Keratinocyte (primary cell): ENCODE data around the gene MAOA. TPM values are rescaled to one million over a fixed set of nuclear protein-coding genes. Genes with fewer than 3 reads are reported as not detected.

Experiments
- DNase-seq: peaks from one replicate; pipeline ENCODE4 v3.0.0-alpha.2; 2011; ENCODE audit warnings: low read depth, missing footprints, low spot score
- FAIRE-seq: peaks from 2 replicates; lab custom pipeline; 2011; peaks lifted over from hg19 to GRCh38; lab: Jason Lieb, UNC
- H2AFZ ChIP-seq: 2 replicates; pipeline ENCODE4 v1.6.0; 2012; ENCODE audit warnings: low read length, control low read depth, inconsistent platforms; ENCODE audit not compliant: control insufficient read depth
- H3K27ac ChIP-seq: 2 replicates; pipeline ENCODE4 v1.5.1; 2011; ENCODE audit warnings: low read length; ENCODE audit not compliant: control insufficient read depth, insufficient read depth
- H3K27me3 ChIP-seq: 3 replicates; pipeline ENCODE4 v1.6.0; 2011; ENCODE audit warnings: low read length; ENCODE audit not compliant: control insufficient read depth, insufficient read depth; ENCODE audit errors: extremely low read depth
- H3K36me3 ChIP-seq, 2 experiments: 2 replicates in 1 of 2; 3 replicates in 1 of 2; pipeline ENCODE4 v1.5.1; 2011; ENCODE audit warnings: low read length in 2 of 2, mild to moderate bottlenecking in 1 of 2; ENCODE audit not compliant: control insufficient read depth in 2 of 2, insufficient read depth in 2 of 2; ENCODE audit errors: extremely low read depth in 1 of 2
- H3K4me1 ChIP-seq: 3 replicates; pipeline ENCODE4 v1.5.1; 2011; ENCODE audit warnings: low read length; ENCODE audit not compliant: control insufficient read depth, insufficient read depth; ENCODE audit errors: extremely low read depth
- H3K4me2 ChIP-seq: 3 replicates; pipeline ENCODE4 v1.6.0; 2011; ENCODE audit warnings: low read depth, low read length; ENCODE audit not compliant: control insufficient read depth, insufficient read depth; ENCODE audit errors: extremely low read depth
- H3K4me3 ChIP-seq, 3 experiments: fragments of 200-600 bp in 1 of 3; sonication (generic) in 1 of 3; 2 replicates in 2 of 3; 3 replicates in 1 of 3; pipeline ENCODE4 v1.5.1; 2011 to 2016; ENCODE audit warnings: low read length in 3 of 3, mild to moderate bottlenecking in 3 of 3, control low read depth in 2 of 3, inconsistent platforms in 1 of 3, low read depth in 1 of 3, mixed read lengths in 1 of 3, mixed run types in 1 of 3, moderate library complexity in 1 of 3; ENCODE audit not compliant: control insufficient read depth in 2 of 3, insufficient read depth in 2 of 3; ENCODE audit errors: extremely low read depth in 1 of 3
- H3K79me2 ChIP-seq: 2 replicates; pipeline ENCODE4 v1.6.0; 2012; ENCODE audit warnings: low read length; ENCODE audit not compliant: control insufficient read depth, insufficient read depth
- H3K9ac ChIP-seq: 3 replicates; pipeline ENCODE4 v1.6.0; 2011; ENCODE audit warnings: low read length; ENCODE audit not compliant: control insufficient read depth, insufficient read depth; ENCODE audit errors: extremely low read depth
- H3K9me1 ChIP-seq: 3 replicates; pipeline ENCODE4 v1.6.0; 2011; ENCODE audit warnings: low read length; ENCODE audit not compliant: control insufficient read depth, insufficient read depth; ENCODE audit errors: extremely low read depth
- H3K9me3 ChIP-seq: 2 replicates; pipeline ENCODE4 v1.5.1; 2012; ENCODE audit warnings: low read depth, low read length; ENCODE audit not compliant: control insufficient read depth
- H4K20me1 ChIP-seq: 3 replicates; pipeline ENCODE4 v1.6.0; 2011; ENCODE audit warnings: low read length; ENCODE audit not compliant: control insufficient read depth, insufficient read depth; ENCODE audit errors: extremely low read depth
- CTCF ChIP-seq, 3 experiments: IDR thresholded peaks in 1 of 3; conservative IDR thresholded peaks in 1 of 3; optimal IDR thresholded peaks in 1 of 3; 2 replicates in 2 of 3; 3 replicates in 1 of 3; pipeline versions ENCODE3 to v1.5.1; 2011; ENCODE audit warnings: low read length in 3 of 3, mild to moderate bottlenecking in 3 of 3, moderate library complexity in 2 of 3, control low read depth in 1 of 3, inconsistent platforms in 1 of 3; ENCODE audit not compliant: insufficient read depth in 2 of 3; ENCODE audit errors: extremely low read depth in 1 of 3
- EZH2 ChIP-seq: IDR thresholded peaks from one replicate; pipeline ENCODE4 v1.6.1; 2012; ENCODE audit warnings: inconsistent platforms, mild to moderate bottlenecking, low read length, moderate library complexity
- dilution Hi-C: fragments of 300-500 bp; cut with MboI; formaldehyde crosslinking; loops from one replicate; pipeline ENCODE4 v1.7.0; 2020; ENCODE audit warnings: low sequenced_read_pairs; ENCODE audit not compliant: extremely low pct_ligation_motif_present
- polyA plus RNA-seq, 5 experiments: library from polyadenylated mRNA; depleted of rRNA in 3 of 5; stranded (reverse) in 3 of 5; stranded (forward) in 1 of 5; unstranded in 1 of 5; fragments of >200 nt; gene quantifications; 1 replicate in 1 of 5; 2 replicates in 3 of 5; 3 replicates in 1 of 5; pipeline versions ENCODE4 v1.2.1 to v1.2.3, GENCODE V29; 2011 to 2012; ENCODE audit warnings: missing spikeins in 2 of 5, low read depth in 1 of 5, low replicate concordance in 1 of 5

MAOA gene
- polyA plus RNA-seq, 1 donor (not counting 4 experiments of a cell fraction or from before 2014, with no cell fraction given): 69.7 TPM

GRCh38 chrX:43679058-43679457 lies 23.0 kb downstream of the MAOA start:
- peaks cover 4% of the 10 kb centered on the region for H3K79me2 ChIP-seq
- no peak for DNase-seq
- dilution Hi-C loops: no loop called here
- H3K9me3 ChIP-seq: no peaks in the 10 kb centered on the region
- no peak overlapping the region for H3K27ac ChIP-seq
- H3K4me1 ChIP-seq: peaks cover 10% of the 10 kb centered on the region
- no peaks in the 10 kb centered on the region for H3K9me1 ChIP-seq
- no peak overlapping the region for H3K9ac ChIP-seq
- H3K4me3 ChIP-seq: no peak overlapping the region
- no peak overlapping the region for H2AFZ ChIP-seq
- H4K20me1 ChIP-seq: no peaks in the 10 kb centered on the region
- no peak overlapping the region for H3K4me2 ChIP-seq
- no peak for FAIRE-seq
- no peaks in the 10 kb centered on the region for H3K27me3 ChIP-seq
- TF ChIP-seq EZH2 (no peak), CTCF (optimal IDR thresholded peaks at IDR 0.05 in 1 of 3, IDR thresholded peaks at IDR 0.05 in 1 of 3, conservative IDR thresholded peaks at IDR 0.05 in 1 of 3; ENCODE audit: extremely low read depth in 1 of 3, insufficient read depth in 2 of 3, low read length in 3 of 3) (no peak)
- H3K36me3 ChIP-seq: no peaks in the 10 kb centered on the region

GRCh38 chrX:43679778-43680177 lies 23.7 kb downstream of the MAOA start:
- DNase-seq (no peak), FAIRE-seq (no peak)
- H2AFZ ChIP-seq: no peak overlapping the region
- no peak overlapping the region for H3K4me3 ChIP-seq
- H3K36me3 ChIP-seq: no peaks in the 10 kb centered on the region
- H3K4me2 ChIP-seq: no peak overlapping the region
- H3K9me1 ChIP-seq: no peaks in the 10 kb centered on the region
- H3K27ac ChIP-seq: no peak overlapping the region
- peaks cover 4% of the 10 kb centered on the region for H3K79me2 ChIP-seq
- H3K4me1 ChIP-seq: peaks cover 10% of the 10 kb centered on the region
- H3K27me3 ChIP-seq: no peaks in the 10 kb centered on the region
- no peak overlapping the region for H3K9ac ChIP-seq
- TF ChIP-seq CTCF (optimal IDR thresholded peaks at IDR 0.05 in 1 of 3, IDR thresholded peaks at IDR 0.05 in 1 of 3, conservative IDR thresholded peaks at IDR 0.05 in 1 of 3; ENCODE audit: extremely low read depth in 1 of 3, insufficient read depth in 2 of 3, low read length in 3 of 3) (no peak), EZH2 (no peak)
- dilution Hi-C loops: no loop called here
- H3K9me3 ChIP-seq: no peaks in the 10 kb centered on the region
- H4K20me1 ChIP-seq: no peaks in the 10 kb centered on the region
